GM19372 (cell line): Measurements from ENCODE around the gene CASP2.
"Not testable (repeated sequence)": the region's sequence is repeated elsewhere in the genome, so short reads cannot be mapped to it uniquely, and the experiment has no call there.

Source experiments
- ATAC-seq: cut with Tn5 transposase; IDR thresholded peaks from one replicate; pipeline ENCODE4 v1.9.1; 2021; ENCODE audit warnings: mild to moderate bottlenecking, low read depth, moderate library complexity; ENCODE audit not compliant: unreplicated experiment

The CASP2 gene

DNA sequence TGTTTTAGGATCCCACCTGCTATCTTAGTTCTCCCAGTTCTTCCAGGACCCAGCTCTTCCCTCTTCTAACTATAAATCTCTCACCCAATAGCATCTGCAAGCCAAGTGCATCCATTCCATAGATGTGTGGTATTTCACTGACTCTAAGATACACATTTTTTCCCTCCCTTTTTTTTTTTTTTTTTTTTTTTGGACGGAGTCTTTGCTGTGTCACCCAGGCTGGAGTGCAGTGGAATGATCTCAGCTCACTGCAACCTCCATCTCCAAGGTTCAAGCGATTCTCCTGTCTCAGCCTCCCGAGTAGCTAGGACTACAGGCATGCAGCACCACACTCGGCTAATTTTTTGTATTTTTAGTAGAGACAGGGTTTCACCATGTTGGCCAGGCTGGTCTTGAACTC is 1.7 kb downstream of the CASP2 start:
- not testable (repeated sequence) for ATAC-seq

DNA sequence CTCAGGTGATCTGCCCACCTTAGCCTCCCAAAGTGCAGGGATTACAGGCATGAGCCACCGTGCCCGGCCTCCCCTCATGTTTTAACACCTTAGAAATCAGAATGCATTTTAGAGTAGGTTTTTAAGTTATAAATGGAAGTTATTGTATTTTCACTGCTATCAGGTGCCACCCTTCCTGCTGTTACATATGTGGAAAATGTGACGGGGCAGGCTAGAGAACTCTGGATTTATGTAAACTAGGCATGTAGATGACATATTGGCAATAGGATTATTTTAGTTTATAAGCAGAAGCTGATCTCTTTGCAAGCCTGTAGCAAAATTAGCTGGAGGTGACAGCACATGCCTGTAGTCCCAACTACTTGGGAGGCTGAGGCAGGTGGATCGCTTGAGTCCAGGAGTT is 2.1 kb downstream of the CASP2 start:
- ATAC-seq = no peak

DNA sequence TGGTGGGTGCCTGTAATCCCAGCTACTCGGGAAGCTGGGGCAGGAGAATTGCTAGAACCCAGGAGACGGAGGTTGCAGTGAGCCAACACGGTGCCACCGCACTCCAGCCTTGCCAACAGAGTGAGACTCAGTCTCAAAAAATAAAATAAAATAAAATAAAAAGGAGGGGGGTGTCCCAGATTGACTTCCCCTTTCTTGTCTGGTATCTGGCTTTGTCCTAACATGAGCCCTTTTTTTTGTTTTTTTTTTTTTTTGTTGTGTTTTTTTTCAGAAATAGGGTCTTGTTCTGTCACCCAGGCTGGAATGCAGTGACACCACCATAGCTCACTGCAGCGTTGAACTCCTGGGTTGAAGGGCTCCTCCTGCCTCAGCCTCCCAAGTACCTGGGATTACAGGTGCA is 4.7 kb downstream of the CASP2 start:
- no peak for ATAC-seq

DNA sequence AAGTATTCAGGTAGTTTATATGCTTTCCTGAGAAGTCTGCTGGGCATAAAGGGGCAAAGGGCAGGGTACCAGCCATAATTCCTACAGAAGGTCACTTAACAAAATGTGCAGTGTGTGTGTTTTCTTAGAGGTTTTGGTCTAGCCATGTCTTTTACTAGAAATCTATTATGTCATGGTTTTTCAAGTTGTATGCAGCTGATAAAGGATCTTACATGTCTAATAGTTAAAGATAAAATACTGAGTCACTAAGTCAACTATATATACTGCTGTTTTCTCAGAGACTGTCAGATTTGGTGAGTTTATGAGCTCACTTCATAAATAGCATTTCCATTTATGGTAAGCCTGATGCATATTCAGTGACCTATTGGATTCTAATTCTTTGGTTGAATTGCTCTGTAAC is 7.7 kb downstream of the CASP2 start:
- no peak for ATAC-seq

DNA sequence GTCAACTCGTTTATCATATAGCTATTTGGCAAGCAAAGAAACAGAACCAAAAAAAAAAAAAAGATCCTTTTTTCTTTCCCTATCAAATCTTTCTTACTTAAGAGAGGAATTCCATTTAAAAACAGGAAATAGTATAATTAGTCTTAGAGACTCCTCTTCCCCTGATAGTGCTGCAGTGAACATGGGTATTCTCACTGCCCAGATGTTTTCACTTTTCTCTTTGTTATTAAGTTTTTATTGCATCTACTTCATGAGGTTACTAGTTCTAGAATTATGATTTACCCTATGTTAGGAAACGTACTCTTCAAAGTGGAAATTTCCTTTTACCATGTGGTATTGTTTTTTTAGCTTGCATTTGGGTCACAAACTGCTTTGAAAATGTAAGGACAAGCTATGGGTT is 8.5 kb downstream of the CASP2 start:
- no peak for ATAC-seq

DNA sequence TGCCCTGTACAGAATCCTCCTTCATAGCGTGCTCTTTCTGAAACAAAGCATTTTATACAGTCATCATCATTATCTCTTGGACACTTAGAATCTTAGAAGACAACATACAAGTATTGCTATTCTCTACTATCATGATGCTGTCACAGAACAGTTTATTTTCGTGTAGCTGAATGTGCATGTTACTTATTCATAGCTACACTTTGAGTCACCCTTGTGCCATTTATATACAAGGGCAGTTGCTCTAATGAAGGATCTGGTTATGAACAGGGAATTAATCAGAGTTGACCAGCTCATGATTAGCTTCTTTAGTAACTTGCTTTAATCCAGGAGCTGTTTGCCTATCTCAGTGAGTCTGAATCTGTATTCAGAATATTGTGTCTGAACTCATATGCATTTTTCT is 11.2 kb downstream of the CASP2 start:
- no peak for ATAC-seq

DNA sequence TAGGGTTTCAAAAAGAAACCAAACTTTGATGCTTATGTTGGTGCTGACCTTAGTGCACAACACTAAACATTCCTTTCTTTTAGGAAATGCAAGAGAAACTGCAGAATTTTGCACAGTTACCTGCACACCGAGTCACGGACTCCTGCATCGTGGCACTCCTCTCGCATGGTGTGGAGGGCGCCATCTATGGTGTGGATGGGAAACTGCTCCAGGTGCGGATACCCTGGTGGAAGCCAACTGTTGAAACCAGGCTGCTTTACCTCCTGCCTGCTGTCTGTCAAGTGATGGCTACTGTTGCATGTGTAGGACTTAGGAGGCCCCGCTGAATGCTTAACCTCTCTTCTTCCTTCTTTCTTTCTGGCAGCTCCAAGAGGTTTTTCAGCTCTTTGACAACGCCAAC is 11.7 kb downstream of the CASP2 start:
- no peak for ATAC-seq

DNA sequence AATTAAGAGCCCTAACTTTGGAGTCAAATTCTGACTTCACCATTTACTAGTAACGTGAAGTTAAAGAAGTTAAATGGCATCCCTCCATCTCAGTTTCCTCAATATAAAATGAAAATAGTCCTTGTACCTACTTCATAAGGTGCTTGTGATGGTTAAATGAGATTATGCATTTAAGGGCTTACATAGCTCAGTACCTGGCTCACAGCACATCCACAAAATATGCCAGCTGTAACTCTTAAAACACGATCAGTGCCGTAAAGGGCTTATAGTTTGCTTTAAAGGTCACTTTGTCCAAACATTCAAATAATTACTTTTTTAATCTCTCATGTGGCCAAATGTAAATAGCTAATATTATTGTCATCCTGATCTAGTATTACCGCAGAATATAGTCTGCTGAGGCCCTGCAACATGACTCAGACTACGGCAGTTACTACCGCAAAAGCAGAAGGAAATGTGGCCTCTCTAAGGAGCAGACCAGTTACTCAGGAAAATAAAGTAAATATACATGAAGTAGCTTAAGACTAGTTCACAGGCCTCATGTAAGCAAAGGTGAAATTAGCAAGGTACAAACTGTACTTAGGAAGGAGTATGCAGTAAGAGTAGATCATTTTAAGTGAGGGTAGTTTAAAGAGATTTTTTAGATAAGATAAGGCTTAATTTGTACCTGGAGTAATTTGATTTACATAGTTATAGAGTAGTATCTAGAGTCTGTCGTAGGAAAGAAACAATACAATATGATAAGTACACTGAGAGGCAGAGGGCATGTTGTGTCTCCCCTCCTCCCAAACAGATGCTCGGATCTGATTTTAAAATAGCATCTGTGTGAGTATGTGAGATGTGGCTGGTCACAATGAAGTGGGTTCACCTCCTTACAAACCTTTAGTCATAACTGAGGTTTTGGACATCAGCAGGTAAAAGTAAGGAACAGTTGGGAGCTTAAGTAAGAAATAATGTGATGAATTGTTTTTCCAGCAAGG is 13.1 kb downstream of the CASP2 start:
- no peak for ATAC-seq

DNA sequence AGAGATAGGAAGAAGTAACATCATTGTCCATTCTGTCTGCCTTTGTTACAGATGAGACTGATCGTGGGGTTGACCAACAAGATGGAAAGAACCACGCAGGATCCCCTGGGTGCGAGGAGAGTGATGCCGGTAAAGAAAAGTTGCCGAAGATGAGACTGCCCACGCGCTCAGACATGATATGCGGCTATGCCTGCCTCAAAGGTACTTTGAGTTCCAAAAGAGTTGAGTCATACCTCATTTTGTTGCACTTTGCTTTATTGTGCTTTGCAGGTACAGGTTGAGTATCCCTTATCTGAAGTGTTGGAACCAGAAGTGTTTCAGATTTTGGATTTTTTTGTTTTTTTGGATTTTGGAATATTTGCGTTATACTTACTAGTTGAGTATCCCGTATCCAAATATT is 15.6 kb downstream of the CASP2 start:
- ATAC-seq = no peak

DNA sequence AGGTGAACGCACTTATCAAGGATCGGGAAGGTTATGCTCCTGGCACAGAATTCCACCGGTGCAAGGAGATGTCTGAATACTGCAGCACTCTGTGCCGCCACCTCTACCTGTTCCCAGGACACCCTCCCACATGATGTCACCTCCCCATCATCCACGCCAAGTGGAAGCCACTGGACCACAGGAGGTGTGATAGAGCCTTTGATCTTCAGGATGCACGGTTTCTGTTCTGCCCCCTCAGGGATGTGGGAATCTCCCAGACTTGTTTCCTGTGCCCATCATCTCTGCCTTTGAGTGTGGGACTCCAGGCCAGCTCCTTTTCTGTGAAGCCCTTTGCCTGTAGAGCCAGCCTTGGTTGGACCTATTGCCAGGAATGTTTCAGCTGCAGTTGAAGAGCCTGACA is 16.8 kb downstream of the CASP2 start:
- no peak for ATAC-seq

DNA sequence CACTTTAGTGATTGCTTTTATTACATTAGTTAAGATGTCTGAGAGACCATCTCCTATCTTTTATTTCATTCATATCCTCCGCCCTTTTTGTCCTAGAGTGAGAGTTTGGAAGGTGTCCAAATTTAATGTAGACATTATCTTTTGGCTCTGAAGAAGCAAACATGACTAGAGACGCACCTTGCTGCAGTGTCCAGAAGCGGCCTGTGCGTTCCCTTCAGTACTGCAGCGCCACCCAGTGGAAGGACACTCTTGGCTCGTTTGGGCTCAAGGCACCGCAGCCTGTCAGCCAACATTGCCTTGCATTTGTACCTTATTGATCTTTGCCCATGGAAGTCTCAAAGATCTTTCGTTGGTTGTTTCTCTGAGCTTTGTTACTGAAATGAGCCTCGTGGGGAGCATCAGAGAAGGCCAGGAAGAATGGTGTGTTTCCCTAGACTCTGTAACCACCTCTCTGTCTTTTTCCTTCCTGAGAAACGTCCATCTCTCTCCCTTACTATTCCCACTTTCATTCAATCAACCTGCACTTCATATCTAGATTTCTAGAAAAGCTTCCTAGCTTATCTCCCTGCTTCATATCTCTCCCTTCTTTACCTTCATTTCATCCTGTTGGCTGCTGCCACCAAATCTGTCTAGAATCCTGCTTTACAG is 17.4 kb downstream of the CASP2 start:
- no peak for ATAC-seq

DNA sequence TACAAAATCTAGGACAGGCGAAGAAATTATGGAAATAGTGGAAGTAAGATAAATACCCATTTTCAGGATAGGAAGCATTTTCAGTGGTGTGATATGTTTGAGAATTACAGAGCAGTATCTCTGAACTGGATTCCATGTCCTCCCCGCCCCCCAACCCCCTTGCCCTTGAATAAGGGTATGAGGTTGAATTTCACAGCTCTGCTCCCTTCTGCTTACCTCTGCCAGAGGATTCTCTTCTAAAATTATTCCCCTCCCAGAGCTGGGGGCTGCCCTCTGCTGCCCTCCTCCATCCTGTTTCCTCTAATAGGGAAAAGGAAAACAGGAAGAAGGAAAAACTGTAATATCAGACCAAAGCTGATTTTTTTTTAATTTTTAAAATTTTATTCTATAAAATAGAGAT is 20.5 kb downstream of the CASP2 start:
- ATAC-seq = no peak

DNA sequence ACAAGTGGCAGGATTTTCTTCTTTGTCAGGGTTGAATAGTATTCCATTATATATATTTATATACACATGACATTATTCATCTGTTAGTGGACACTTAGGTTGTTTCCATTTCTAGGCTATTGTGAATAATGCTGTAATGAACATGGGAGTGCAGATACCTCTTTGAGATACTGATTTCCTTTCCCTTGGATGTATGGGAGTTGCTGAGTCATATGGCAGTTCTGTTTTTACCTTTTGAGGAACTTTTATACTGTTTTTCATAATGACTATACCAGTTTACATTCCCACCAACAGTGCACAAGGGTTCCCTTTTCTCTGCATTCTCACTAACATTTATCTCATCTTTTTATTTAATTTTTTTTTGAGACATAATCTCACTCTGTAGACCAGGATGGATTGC is 26.0 kb downstream of the CASP2 start:
- ATAC-seq = no peak

DNA sequence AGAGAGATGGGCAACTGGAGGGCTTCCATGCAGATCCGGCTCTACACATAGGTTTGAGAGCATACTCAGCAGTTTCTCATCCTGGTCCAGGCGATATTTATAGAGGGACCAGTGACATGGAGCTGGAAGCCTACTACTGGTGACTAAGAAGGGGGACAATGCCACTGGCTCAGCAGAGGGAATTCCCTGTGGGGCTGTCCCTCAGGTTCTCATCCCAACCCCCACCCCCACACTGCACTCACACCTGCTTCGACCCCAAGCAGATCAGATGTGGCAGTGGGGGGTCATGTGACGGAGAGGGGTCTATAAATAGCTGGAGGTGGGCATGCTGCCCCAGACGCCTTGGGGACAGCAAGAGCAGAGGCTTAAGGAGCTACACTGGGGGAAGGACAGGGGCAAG is 27.6 kb downstream of the CASP2 start, which contains the start of gene CLCN1:
TSS of gene CLCN1 (plus strand) at position 336 of the 400 bp plus-strand sequence. CDS start 102 bp downstream, outside the sequence.
- no peak for ATAC-seq

DNA sequence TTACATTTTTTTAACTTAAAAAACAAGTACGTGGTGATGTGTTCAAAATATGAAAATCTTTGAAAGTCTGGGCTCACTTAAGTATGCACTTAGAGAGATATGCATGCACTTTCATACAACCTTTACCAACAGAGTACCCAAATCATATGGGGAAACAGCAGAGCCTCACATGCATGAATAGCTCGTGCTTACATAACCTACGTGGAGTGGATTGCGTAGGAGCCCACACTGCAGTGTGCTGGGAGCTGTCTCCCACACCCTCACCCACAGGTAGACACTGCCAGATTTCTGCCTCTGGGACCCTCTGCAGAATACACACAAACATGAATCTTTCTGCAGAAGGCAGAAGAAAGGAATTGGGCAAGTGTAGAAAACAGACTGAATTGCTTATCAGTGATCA is 28.3 kb downstream of the CASP2 start:
- no peak for ATAC-seq

DNA sequence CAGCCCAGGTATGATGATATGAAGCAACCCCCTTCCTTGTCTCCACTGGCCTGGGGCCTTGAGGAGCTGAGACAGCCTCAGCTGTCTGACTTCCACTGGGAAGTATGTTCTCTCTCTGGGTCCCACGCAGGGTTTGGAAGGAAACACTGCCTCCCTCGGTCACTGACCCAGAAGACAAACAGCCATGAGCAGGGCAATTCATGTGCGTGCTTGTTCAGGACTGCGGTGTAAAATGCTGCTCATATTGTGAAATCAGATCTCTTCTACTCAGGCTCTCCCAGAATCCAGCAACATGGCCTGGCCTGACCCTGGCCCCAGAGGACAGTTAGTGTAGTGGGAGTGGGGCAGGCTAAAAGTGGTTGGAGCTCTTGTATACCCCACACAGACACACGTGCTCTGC is 30.5 kb downstream of the CASP2 start:
- ATAC-seq = no peak

DNA sequence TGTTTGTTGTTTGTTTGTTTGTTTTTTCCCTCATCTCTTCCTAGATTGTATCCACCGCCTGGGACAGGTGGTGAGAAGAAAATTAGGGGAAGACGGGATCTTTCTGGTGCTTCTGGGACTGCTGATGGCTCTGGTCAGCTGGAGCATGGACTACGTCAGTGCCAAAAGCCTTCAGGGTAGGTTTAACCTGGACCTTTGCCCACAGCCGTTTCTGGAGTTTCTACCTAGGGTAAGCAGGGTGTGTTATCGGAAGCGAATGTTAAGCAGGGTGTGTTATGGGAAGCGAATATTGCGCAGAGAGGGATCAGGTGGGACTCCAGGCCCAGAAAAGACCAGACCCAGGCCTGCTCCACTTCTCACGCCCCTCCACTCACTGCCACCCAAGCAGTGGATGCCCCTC is 32.5 kb downstream of the CASP2 start:
- no peak for ATAC-seq

DNA sequence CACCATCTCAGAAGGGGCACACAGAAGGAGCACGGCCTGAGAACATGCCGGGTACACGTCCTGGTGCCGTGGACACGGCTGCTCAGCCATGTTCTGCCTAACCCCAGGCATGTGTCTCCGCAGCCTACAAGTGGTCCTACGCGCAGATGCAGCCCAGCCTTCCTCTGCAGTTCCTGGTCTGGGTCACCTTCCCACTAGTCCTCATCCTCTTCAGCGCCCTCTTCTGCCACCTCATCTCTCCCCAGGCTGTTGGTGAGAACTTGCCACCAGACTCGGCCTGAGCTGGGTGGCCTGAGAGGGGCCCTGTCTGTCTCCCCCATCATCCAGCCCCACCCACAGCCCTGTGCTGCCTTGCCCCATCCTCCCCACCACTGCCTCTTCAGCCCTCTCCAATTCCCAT is 33.1 kb downstream of the CASP2 start:
- no peak for ATAC-seq

DNA sequence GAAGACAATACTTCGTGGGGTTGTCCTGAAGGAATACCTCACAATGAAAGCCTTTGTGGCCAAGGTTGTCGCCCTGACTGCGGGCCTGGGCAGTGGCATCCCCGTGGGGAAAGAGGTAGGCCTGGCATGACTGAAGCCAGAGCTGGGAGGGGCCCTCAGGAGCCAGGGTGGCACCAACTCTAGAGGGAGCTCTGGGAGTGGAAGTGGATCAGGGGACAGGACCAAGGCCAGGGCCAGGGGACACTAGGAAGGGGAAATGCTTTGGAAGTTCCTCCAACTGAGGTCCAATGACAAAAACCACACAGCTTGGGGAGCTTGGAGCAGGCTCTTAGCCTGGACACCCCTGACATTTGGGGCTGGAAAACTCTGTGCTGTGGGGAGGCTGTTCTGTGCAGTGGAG is 33.6 kb downstream of the CASP2 start:
- no peak for ATAC-seq

DNA sequence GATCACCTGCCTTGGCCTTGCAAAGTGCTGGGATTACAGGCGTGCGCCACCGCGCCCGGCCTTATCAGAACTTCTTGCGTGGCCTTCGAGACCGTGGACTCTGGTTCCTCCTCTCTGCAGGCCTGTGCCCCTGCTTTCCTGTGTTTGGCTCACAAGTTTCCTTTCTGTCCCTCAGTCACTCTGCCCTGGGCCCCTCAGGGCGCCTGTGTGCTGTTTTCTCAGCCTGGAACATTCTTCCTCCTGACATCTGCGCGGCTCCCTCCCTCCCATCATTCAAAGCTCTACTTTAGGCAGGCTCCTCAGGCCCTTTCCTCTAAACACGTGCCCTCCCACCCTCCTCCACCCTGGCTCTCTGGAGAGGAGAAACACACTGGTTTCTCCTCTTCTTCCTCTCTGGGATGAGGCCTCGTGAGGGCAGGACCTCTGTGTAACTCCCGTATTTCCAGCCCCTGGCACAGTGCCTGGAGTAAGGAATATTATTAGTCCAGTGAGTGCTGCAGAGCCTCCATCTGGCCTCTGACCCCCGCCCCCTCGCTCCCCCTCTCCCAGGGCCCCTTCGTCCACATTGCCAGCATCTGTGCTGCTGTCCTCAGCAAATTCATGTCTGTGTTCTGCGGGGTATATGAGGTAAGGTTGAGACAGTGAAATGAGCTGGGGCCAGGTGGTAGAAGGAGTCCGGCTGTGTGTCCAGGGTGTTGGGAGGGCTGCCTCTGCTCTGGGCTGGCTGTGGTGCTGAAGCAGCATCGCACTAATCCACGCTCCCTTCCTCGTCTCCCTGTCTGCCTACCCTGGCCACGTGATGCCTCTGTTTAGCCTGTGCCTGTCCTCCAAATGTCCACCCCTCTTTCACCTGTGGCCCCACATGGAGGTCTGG is 34.8 kb downstream of the CASP2 start:
- ATAC-seq = no peak

DNA sequence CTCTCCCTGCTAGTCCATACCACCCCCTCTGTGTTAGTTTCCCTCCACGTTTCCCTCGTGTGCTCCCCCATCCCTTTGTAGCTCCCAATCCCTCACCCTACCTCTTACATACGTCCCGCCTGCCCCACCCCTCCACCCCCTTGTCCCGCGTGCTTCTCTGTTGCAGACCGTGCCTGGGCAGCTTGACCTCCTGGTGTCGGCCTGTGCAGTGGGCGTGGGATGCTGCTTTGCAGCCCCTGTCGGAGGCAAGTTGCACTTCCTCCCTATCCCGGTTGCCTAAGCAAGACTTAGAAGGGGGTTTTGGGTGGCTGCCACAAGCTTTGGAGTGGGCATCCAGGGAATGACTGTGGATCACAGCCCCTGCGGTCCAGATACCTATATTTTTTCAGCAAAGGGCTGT is 35.5 kb downstream of the CASP2 start:
- ATAC-seq = no peak
